Neural progenitor cell (in vitro differentiated cells): ENCODE measurements around the gene DEPDC1.

Experiments
- EZH2 ChIP-seq: fragments of 200-600 bp; sonication (generic); IDR thresholded peaks from 2 replicates; pipeline ENCODE4 v1.6.1; 2017; ENCODE audit warnings: antibody characterized with exemption, mild to moderate bottlenecking, moderate library complexity
- TF ChIP-seq, protein P1 (sequence below): fragments of 200-600 bp; sonication (generic); IDR thresholded peaks from 2 replicates; pipeline ENCODE4 v1.5.1; 2017; ENCODE audit warnings: antibody characterized with exemption, mild to moderate bottlenecking

DNA sequence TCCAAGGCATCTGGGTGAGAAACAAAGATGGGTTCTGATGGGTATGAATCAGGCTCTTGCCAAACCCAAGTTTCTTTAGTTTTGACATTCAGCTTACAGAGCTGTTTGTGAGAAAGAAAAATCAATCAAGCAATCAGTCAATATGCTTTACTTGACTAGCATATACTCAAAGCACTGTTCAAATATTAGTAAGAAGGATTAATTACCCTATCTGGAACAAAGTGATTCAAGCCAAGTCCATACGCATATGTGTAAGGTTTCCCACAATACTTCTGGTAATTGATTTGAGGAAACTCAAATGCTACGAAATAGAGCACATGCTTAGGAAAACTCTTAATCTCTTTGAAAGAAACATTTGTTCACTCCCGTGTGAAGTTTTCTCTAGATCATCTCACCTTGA lies 65.8 kb downstream of the DEPDC1 start:
- TF ChIP-seq, protein P1, sequence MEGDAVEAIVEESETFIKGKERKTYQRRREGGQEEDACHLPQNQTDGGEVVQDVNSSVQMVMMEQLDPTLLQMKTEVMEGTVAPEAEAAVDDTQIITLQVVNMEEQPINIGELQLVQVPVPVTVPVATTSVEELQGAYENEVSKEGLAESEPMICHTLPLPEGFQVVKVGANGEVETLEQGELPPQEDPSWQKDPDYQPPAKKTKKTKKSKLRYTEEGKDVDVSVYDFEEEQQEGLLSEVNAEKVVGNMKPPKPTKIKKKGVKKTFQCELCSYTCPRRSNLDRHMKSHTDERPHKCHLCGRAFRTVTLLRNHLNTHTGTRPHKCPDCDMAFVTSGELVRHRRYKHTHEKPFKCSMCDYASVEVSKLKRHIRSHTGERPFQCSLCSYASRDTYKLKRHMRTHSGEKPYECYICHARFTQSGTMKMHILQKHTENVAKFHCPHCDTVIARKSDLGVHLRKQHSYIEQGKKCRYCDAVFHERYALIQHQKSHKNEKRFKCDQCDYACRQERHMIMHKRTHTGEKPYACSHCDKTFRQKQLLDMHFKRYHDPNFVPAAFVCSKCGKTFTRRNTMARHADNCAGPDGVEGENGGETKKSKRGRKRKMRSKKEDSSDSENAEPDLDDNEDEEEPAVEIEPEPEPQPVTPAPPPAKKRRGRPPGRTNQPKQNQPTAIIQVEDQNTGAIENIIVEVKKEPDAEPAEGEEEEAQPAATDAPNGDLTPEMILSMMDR: no peak
- no peak for TF ChIP-seq EZH2
